HL-60 (cell line): Measurements from ENCODE around the gene AQP1.

Experiments used
- DNase-seq, 2 experiments: peaks; one replicate each; pipeline ENCODE4 v3.0.0-alpha.2; 2010 to 2020; ENCODE audit warnings: low read depth in 1 of 2, low spot score in 1 of 2
- H3K27ac ChIP-seq: fragments of 250-450 bp; sonication (Bioruptor Pico); replicated peaks from 2 replicates; pipeline ENCODE4 v1.5.1; 2020; ENCODE audit warnings: mild to moderate bottlenecking, moderate library complexity
- H3K27me3 ChIP-seq: fragments of 250-450 bp; sonication (Bioruptor Pico); 2 replicates; pipeline ENCODE4 v1.5.1; 2021; ENCODE audit warnings: mild to moderate bottlenecking, moderate library complexity; ENCODE audit not compliant: insufficient read depth, poor library complexity, severe bottlenecking
- H3K4me3 ChIP-seq: replicated peaks from 2 replicates; pipeline ENCODE4 v1.5.1; 2011; ENCODE audit warnings: mild to moderate bottlenecking, control low read depth, low read length; ENCODE audit not compliant: insufficient read depth
- CTCF ChIP-seq: IDR thresholded peaks from one replicate; pipeline ENCODE4 v1.5.1; 2011; ENCODE audit warnings: low read length, control low read depth, inconsistent platforms; ENCODE audit not compliant: insufficient read depth
- GABPA ChIP-seq: IDR thresholded peaks from 2 replicates; pipeline ENCODE4 v1.6.1; 2012; ENCODE audit warnings: low read depth
- POLR2AphosphoS5 ChIP-seq: IDR thresholded peaks from 2 replicates; pipeline ENCODE4 v1.6.1; 2012; ENCODE audit warnings: low read depth
- REST ChIP-seq: IDR thresholded peaks from 2 replicates; pipeline ENCODE4 v1.6.1; 2012; ENCODE audit warnings: low read depth; ENCODE audit not compliant: insufficient replicate concordance
- SPI1 ChIP-seq: IDR thresholded peaks from 2 replicates; pipeline ENCODE4 v1.6.1; 2012; ENCODE audit warnings: low read depth, mild to moderate bottlenecking, borderline replicate concordance

The AQP1 gene

GRCh38 chr7:30915751-30916150 is 4.1 kb downstream of the AQP1 start:
- TF ChIP-seq SPI1 (no peak), GABPA (no peak), POLR2AphosphoS5 (no peak), CTCF (no peak), REST (no peak)
- Histone ChIP-seq H3K27ac (no peak overlapping the region), H3K4me3 (no peak overlapping the region), H3K27me3 (no peaks in the 10 kb centered on the region)
- no peak for DNase-seq

DNA sequence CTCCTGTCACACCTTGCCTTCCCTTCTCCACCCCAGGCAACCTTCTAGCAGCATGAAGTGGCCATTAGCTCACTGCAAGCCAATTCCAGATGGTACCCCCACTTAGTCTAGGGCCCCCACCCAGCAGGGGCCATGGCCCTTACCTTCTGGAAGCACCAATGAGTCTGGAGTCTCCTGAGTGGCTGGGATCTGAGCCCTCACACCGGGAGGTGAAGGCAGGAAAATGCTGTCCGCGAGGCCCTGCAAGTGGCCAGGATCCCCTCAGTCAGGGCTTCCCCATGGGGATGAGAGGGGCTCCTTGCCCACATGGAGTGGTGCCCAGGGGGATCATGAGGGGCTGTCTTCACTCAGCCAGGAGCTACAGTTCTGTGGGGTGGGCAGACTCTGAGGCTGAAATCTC is 4.6 kb downstream of the AQP1 start:
- no peak for DNase-seq
- H3K4me3 ChIP-seq: no peak overlapping the region
- no peak overlapping the region for H3K27ac ChIP-seq
- H3K27me3 ChIP-seq: no peaks in the 10 kb centered on the region
- TF ChIP-seq POLR2AphosphoS5 (no peak), CTCF (no peak), REST (no peak), SPI1 (no peak), GABPA (no peak)

GRCh38 chr7:30916767-30917166 is 5.1 kb downstream of the AQP1 start:
- no peak for DNase-seq
- Histone ChIP-seq H3K4me3 (no peak overlapping the region), H3K27ac (no peak overlapping the region), H3K27me3 (no peaks in the 10 kb centered on the region)
- TF ChIP-seq SPI1: no peak
- TF ChIP-seq POLR2AphosphoS5: no peak
- TF ChIP-seq REST: no peak
- TF ChIP-seq CTCF: no peak
- no peak for TF ChIP-seq GABPA
